WTC11 (cell line): ENCODE measurements around the gene TTC28. TPM values are rescaled to one million over a fixed set of nuclear protein-coding genes. Genes with fewer than 3 reads are reported as not detected.

ENCODE experiments used
- ATAC-seq: fragments of 200-7000 bp; cut with Tn5 transposase; 2 replicates; pipeline ENCODE4 v1.10.0; 2021; ENCODE audit warnings: mild to moderate bottlenecking, moderate library complexity
- CTCF ChIA-PET: fragments of 300-600 bp; sonication (Branson Sonifier 250); formaldehyde crosslinking; loops from one replicate; lab custom pipeline; 2021; ENCODE audit warnings: antibody characterized with exemption; lab: Charles Lee
- POLR2A ChIA-PET: fragments of 350-600 bp; sonication (Branson Sonifier 250); formaldehyde crosslinking; loops from one replicate; lab custom pipeline; 2021; ENCODE audit warnings: antibody characterized with exemption; lab: Charles Lee
- DNase-seq: peaks from one replicate; pipeline ENCODE4 v3.0.0; 2021; ENCODE audit warnings: low spot score
- H3K27ac Mint-ChIP-seq: 2 replicates; pipeline ENCODE4 v1.8.0; 2021; ENCODE audit warnings: mixed read lengths
- H3K27me3 Mint-ChIP-seq: 2 replicates; pipeline ENCODE4 v1.8.0; 2021; ENCODE audit warnings: low read depth, mild to moderate bottlenecking, moderate library complexity, mixed read lengths
- H3K36me3 Mint-ChIP-seq: 2 replicates; pipeline ENCODE4 v1.8.0; 2021; ENCODE audit warnings: mixed read lengths
- H3K4me1 Mint-ChIP-seq: 2 replicates; pipeline ENCODE4 v1.8.0; 2022; ENCODE audit warnings: mixed read lengths
- H3K4me3 Mint-ChIP-seq: 2 replicates; pipeline ENCODE4 v1.8.0; 2021; ENCODE audit warnings: mild to moderate bottlenecking, moderate library complexity, mixed read lengths
- H3K9me3 Mint-ChIP-seq: 2 replicates; pipeline ENCODE4 v1.8.0; 2021; ENCODE audit warnings: mixed read lengths
- CREB1 ChIP-seq: sonication (generic); formaldehyde crosslinking; IDR thresholded peaks from 2 replicates; pipeline ENCODE4 v1.8.0; 2023; ENCODE audit warnings: mild to moderate bottlenecking, missing genetic modification reagents
- CREM ChIP-seq: sonication (generic); formaldehyde crosslinking; IDR thresholded peaks from 2 replicates; pipeline ENCODE4 v1.8.1; 2022; ENCODE audit warnings: mild to moderate bottlenecking, missing genetic modification reagents, moderate library complexity
- ELF4 ChIP-seq: sonication (generic); formaldehyde crosslinking; IDR thresholded peaks from 2 replicates; pipeline ENCODE4 v1.8.1; 2022; ENCODE audit warnings: low read depth, mild to moderate bottlenecking, moderate library complexity, missing genetic modification reagents
- FOXJ3 ChIP-seq: sonication (generic); formaldehyde crosslinking; IDR thresholded peaks from 2 replicates; pipeline ENCODE4 v1.9.0; 2021; ENCODE audit warnings: missing genetic modification reagents, mild to moderate bottlenecking, borderline replicate concordance
- FOXP1 ChIP-seq: sonication (generic); formaldehyde crosslinking; IDR thresholded peaks from 2 replicates; pipeline ENCODE4 v1.8.0; 2022; ENCODE audit warnings: missing genetic modification reagents, mild to moderate bottlenecking, moderate library complexity, borderline replicate concordance
- HMGA2 ChIP-seq: fragments of 250-450 bp; sonication (Bioruptor Pico); IDR thresholded peaks from 2 replicates; pipeline ENCODE4 v1.4.0; 2021; ENCODE audit warnings: mild to moderate bottlenecking, moderate library complexity
- NR2C2 ChIP-seq: sonication (generic); formaldehyde crosslinking; IDR thresholded peaks from 2 replicates; pipeline ENCODE4 v1.8.0; 2022; ENCODE audit warnings: mild to moderate bottlenecking, missing genetic modification reagents
- RELA ChIP-seq: sonication (generic); formaldehyde crosslinking; IDR thresholded peaks from 2 replicates; pipeline ENCODE4 v1.8.1; 2022; ENCODE audit warnings: missing genetic modification reagents, mild to moderate bottlenecking, borderline replicate concordance
- RORB ChIP-seq: fragments of 250-450 bp; sonication (Bioruptor Pico); IDR thresholded peaks from 2 replicates; pipeline ENCODE4 v1.9.0; 2021; ENCODE audit warnings: mild to moderate bottlenecking
- SMAD4 ChIP-seq: sonication (generic); formaldehyde crosslinking; IDR thresholded peaks from 2 replicates; pipeline ENCODE4 v1.8.0; 2022; ENCODE audit warnings: mild to moderate bottlenecking, missing genetic modification reagents
- TEAD1 ChIP-seq: sonication (generic); formaldehyde crosslinking; IDR thresholded peaks from 2 replicates; pipeline ENCODE4 v1.8.0; 2022; ENCODE audit warnings: mild to moderate bottlenecking, missing genetic modification reagents
- TEAD4 ChIP-seq: sonication (generic); formaldehyde crosslinking; IDR thresholded peaks from 2 replicates; pipeline ENCODE4 v1.8.0; 2022; ENCODE audit warnings: mild to moderate bottlenecking, missing genetic modification reagents
- ZNF263 ChIP-seq: sonication (generic); formaldehyde crosslinking; IDR thresholded peaks from 2 replicates; pipeline ENCODE4 v1.8.1; 2022; ENCODE audit warnings: low read depth, mild to moderate bottlenecking, moderate library complexity, missing genetic modification reagents
- ZNF416 ChIP-seq: fragments of 250-450 bp; sonication (Bioruptor Pico); IDR thresholded peaks from 2 replicates; pipeline ENCODE4 v1.9.0; 2021; ENCODE audit warnings: mild to moderate bottlenecking, inconsistent platforms
- ZNF423 ChIP-seq: fragments of 250-450 bp; sonication (Bioruptor Pico); IDR thresholded peaks from 2 replicates; pipeline ENCODE4 v2.1.2; 2022; ENCODE audit warnings: mild to moderate bottlenecking, moderate library complexity
- total RNA-seq: library from RNA; stranded (reverse); gene quantifications from 3 replicates; pipeline ENCODE4 v1.2.3, GENCODE V29; 2021
- TF ChIP-seq, protein P1 (sequence below): fragments of 250-450 bp; sonication (Bioruptor Pico); IDR thresholded peaks from 2 replicates; pipeline ENCODE4 v1.9.0; 2021; ENCODE audit warnings: moderate library complexity, mild to moderate bottlenecking, inconsistent platforms, borderline replicate concordance
- TF ChIP-seq, protein P2 (sequence below): fragments of 250-450 bp; sonication (Bioruptor Pico); IDR thresholded peaks from 2 replicates; pipeline ENCODE4 v1.9.0; 2021; ENCODE audit warnings: mild to moderate bottlenecking, borderline replicate concordance
- TF ChIP-seq, protein P3 (sequence below): sonication (generic); formaldehyde crosslinking; IDR thresholded peaks from 2 replicates; pipeline ENCODE4 v1.8.0; 2022; ENCODE audit warnings: missing genetic modification reagents
- TF ChIP-seq, protein P4 (sequence below): sonication (generic); formaldehyde crosslinking; IDR thresholded peaks from 2 replicates; pipeline ENCODE4 v1.8.1; 2023; ENCODE audit warnings: mild to moderate bottlenecking, missing genetic modification reagents, moderate library complexity
- TF ChIP-seq, protein P5 (sequence below): sonication (generic); formaldehyde crosslinking; IDR thresholded peaks from 2 replicates; pipeline ENCODE4 v1.8.1; 2022; ENCODE audit warnings: mild to moderate bottlenecking, missing genetic modification reagents, moderate library complexity, borderline replicate concordance
- TF ChIP-seq, protein P6 (sequence below): sonication (generic); formaldehyde crosslinking; IDR thresholded peaks from 2 replicates; pipeline ENCODE4 v1.8.0; 2023; ENCODE audit warnings: mild to moderate bottlenecking, missing genetic modification reagents

The TTC28 gene
- total RNA-seq, 1 experiment from 2014 or later: 13.0 TPM

DNA sequence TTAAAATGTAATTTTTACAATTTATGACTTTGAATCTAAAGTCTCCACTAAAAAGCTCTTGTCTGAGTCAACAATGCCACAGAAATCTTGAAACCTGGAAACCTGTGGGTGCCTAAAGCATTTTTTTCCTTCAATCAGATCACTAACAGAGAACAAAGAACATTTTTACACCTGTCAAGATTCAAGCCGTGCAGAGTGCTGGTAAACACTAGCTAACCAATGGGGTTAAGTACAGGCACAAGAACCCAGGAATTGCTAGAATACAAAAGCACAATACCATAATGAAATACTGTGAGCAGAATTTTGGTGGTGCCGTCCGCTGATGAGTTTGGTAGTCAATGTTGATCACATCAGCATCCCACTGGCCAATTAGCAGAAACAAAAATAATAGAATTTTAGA, 380.3 kb downstream of the TTC28 start:
- H3K9me3 Mint-ChIP-seq: no peaks in the 10 kb centered on the region
- no peak overlapping the region for H3K4me3 Mint-ChIP-seq
- no peaks in the 10 kb centered on the region for H3K4me1 Mint-ChIP-seq
- H3K36me3 Mint-ChIP-seq: no peaks in the 10 kb centered on the region
- POLR2A ChIA-PET: interaction anchor here (0.6 kb wide), 1 partner anchor 218 kb away, joined by 3 read pairs; no protein-coding TSS in a partner anchor
- TF ChIP-seq TEAD1 (CRISPR knock-in tag) (no peak), HMGA2 (no peak), ZNF263 (no peak), ZNF416 (CRISPR knock-in tag) (no peak), TEAD4 (CRISPR knock-in tag) (no peak)
- TF ChIP-seq, protein P1, sequence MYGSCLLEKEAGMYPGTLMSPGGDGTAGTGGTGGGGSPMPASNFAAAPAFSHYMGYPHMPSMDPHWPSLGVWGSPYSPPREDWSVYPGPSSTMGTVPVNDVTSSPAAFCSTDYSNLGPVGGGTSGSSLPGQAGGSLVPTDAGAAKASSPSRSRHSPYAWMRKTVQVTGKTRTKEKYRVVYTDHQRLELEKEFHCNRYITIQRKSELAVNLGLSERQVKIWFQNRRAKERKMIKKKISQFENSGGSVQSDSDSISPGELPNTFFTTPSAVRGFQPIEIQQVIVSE: no peak
- TF ChIP-seq, protein P2, sequence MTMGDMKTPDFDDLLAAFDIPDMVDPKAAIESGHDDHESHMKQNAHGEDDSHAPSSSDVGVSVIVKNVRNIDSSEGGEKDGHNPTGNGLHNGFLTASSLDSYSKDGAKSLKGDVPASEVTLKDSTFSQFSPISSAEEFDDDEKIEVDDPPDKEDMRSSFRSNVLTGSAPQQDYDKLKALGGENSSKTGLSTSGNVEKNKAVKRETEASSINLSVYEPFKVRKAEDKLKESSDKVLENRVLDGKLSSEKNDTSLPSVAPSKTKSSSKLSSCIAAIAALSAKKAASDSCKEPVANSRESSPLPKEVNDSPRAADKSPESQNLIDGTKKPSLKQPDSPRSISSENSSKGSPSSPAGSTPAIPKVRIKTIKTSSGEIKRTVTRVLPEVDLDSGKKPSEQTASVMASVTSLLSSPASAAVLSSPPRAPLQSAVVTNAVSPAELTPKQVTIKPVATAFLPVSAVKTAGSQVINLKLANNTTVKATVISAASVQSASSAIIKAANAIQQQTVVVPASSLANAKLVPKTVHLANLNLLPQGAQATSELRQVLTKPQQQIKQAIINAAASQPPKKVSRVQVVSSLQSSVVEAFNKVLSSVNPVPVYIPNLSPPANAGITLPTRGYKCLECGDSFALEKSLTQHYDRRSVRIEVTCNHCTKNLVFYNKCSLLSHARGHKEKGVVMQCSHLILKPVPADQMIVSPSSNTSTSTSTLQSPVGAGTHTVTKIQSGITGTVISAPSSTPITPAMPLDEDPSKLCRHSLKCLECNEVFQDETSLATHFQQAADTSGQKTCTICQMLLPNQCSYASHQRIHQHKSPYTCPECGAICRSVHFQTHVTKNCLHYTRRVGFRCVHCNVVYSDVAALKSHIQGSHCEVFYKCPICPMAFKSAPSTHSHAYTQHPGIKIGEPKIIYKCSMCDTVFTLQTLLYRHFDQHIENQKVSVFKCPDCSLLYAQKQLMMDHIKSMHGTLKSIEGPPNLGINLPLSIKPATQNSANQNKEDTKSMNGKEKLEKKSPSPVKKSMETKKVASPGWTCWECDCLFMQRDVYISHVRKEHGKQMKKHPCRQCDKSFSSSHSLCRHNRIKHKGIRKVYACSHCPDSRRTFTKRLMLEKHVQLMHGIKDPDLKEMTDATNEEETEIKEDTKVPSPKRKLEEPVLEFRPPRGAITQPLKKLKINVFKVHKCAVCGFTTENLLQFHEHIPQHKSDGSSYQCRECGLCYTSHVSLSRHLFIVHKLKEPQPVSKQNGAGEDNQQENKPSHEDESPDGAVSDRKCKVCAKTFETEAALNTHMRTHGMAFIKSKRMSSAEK (CRISPR knock-in tag): no peak
- TF ChIP-seq, protein P3, sequence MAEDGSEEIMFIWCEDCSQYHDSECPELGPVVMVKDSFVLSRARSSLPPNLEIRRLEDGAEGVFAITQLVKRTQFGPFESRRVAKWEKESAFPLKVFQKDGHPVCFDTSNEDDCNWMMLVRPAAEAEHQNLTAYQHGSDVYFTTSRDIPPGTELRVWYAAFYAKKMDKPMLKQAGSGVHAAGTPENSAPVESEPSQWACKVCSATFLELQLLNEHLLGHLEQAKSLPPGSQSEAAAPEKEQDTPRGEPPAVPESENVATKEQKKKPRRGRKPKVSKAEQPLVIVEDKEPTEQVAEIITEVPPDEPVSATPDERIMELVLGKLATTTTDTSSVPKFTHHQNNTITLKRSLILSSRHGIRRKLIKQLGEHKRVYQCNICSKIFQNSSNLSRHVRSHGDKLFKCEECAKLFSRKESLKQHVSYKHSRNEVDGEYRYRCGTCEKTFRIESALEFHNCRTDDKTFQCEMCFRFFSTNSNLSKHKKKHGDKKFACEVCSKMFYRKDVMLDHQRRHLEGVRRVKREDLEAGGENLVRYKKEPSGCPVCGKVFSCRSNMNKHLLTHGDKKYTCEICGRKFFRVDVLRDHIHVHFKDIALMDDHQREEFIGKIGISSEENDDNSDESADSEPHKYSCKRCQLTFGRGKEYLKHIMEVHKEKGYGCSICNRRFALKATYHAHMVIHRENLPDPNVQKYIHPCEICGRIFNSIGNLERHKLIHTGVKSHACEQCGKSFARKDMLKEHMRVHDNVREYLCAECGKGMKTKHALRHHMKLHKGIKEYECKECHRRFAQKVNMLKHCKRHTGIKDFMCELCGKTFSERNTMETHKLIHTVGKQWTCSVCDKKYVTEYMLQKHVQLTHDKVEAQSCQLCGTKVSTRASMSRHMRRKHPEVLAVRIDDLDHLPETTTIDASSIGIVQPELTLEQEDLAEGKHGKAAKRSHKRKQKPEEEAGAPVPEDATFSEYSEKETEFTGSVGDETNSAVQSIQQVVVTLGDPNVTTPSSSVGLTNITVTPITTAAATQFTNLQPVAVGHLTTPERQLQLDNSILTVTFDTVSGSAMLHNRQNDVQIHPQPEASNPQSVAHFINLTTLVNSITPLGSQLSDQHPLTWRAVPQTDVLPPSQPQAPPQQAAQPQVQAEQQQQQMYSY (CRISPR knock-in tag): no peak
- TF ChIP-seq, protein P4, sequence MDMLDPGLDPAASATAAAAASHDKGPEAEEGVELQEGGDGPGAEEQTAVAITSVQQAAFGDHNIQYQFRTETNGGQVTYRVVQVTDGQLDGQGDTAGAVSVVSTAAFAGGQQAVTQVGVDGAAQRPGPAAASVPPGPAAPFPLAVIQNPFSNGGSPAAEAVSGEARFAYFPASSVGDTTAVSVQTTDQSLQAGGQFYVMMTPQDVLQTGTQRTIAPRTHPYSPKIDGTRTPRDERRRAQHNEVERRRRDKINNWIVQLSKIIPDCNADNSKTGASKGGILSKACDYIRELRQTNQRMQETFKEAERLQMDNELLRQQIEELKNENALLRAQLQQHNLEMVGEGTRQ (CRISPR knock-in tag): no peak
- CTCF ChIA-PET: interaction anchor here (1.5 kb wide), 1 partner anchor 46 kb away, joined by 5 read pairs; no protein-coding TSS in a partner anchor
- DNase-seq: no peak
- ATAC-seq: no peak
- H3K27me3 Mint-ChIP-seq: no peaks in the 10 kb centered on the region
- no peak overlapping the region for H3K27ac Mint-ChIP-seq

DNA sequence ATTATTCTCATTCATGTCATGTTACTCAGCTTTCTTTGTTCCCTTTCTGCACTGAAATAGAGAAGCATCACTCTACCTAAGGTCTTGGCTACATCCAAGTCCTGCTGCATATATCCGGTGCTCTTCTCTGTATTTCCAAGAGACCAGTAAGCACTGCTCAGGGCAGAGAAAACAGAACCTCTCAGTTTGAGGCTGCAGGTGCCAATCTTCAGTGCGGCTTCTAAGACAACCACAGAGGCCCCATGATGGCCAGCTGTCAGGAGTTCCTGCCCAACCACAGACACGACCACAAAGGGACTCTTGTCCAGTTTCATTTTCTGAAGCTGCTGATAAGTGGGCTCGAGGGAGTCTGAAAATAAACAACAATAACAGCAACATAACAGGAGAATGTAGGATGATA, 382.1 kb downstream of the TTC28 start:
- Mint-ChIP-seq H3K27me3 (no peaks in the 10 kb centered on the region), H3K4me3 (no peak overlapping the region), H3K4me1 (no peaks in the 10 kb centered on the region), H3K9me3 (no peaks in the 10 kb centered on the region), H3K36me3 (no peaks in the 10 kb centered on the region), H3K27ac (no peak overlapping the region)
- no peak for DNase-seq
- ChIA-PET CTCF (no interaction called here), POLR2A (no interaction called here)
- no peak for ATAC-seq
- TF ChIP-seq, protein P5, sequence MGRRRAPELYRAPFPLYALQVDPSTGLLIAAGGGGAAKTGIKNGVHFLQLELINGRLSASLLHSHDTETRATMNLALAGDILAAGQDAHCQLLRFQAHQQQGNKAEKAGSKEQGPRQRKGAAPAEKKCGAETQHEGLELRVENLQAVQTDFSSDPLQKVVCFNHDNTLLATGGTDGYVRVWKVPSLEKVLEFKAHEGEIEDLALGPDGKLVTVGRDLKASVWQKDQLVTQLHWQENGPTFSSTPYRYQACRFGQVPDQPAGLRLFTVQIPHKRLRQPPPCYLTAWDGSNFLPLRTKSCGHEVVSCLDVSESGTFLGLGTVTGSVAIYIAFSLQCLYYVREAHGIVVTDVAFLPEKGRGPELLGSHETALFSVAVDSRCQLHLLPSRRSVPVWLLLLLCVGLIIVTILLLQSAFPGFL (CRISPR knock-in tag): no peak
- TF ChIP-seq CREM (CRISPR knock-in tag) (no peak), RELA (CRISPR knock-in tag) (no peak), FOXP1 (no peak), ELF4 (CRISPR knock-in tag) (no peak), NR2C2 (CRISPR knock-in tag) (no peak), HMGA2 (no peak), RORB (no peak), TEAD4 (CRISPR knock-in tag) (no peak), FOXJ3 (CRISPR knock-in tag) (no peak), SMAD4 (CRISPR knock-in tag) (no peak), ZNF423 (no peak), CREB1 (CRISPR knock-in tag) (no peak)
- TF ChIP-seq, protein P1: no peak
- TF ChIP-seq, protein P6, sequence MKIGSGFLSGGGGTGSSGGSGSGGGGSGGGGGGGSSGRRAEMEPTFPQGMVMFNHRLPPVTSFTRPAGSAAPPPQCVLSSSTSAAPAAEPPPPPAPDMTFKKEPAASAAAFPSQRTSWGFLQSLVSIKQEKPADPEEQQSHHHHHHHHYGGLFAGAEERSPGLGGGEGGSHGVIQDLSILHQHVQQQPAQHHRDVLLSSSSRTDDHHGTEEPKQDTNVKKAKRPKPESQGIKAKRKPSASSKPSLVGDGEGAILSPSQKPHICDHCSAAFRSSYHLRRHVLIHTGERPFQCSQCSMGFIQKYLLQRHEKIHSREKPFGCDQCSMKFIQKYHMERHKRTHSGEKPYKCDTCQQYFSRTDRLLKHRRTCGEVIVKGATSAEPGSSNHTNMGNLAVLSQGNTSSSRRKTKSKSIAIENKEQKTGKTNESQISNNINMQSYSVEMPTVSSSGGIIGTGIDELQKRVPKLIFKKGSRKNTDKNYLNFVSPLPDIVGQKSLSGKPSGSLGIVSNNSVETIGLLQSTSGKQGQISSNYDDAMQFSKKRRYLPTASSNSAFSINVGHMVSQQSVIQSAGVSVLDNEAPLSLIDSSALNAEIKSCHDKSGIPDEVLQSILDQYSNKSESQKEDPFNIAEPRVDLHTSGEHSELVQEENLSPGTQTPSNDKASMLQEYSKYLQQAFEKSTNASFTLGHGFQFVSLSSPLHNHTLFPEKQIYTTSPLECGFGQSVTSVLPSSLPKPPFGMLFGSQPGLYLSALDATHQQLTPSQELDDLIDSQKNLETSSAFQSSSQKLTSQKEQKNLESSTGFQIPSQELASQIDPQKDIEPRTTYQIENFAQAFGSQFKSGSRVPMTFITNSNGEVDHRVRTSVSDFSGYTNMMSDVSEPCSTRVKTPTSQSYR (CRISPR knock-in tag): no peak
